Activated naive CD4-positive, alpha-beta T cell treated with anti-CD3 and anti-CD28 coated beads for 36 hours (primary cell): ENCODE measurements around the gene LGR4. TPM values are rescaled to one million over a fixed set of nuclear protein-coding genes. Genes with fewer than 3 reads are reported as not detected.
"Not testable (repeated sequence)": the region's sequence is repeated elsewhere in the genome, so short reads cannot be mapped to it uniquely, and the experiment has no call there.

Source experiments
- CTCF ChIA-PET: fragments of 350-600 bp; sonication (Branson Sonifier 250); formaldehyde crosslinking; loops from one replicate; lab custom pipeline; 2021; ENCODE audit warnings: antibody characterized with exemption; lab: Charles Lee
- DNase-seq: peaks from one replicate; pipeline ENCODE4 v3.0.0-alpha.2; 2020
- H3K27ac Mint-ChIP-seq: one replicate; pipeline ENCODE4 v1.8.0; 2021; ENCODE audit warnings: mild to moderate bottlenecking, mixed read lengths
- H3K27me3 Mint-ChIP-seq: one replicate; pipeline ENCODE4 v1.8.0; 2021; ENCODE audit warnings: low read depth, mixed read lengths
- H3K36me3 Mint-ChIP-seq: one replicate; pipeline ENCODE4 v1.8.0; 2021; ENCODE audit warnings: low read depth, mixed read lengths
- H3K4me1 Mint-ChIP-seq: one replicate; pipeline ENCODE4 v1.8.0; 2021; ENCODE audit warnings: low read depth, mixed read lengths
- H3K4me3 Mint-ChIP-seq: one replicate; pipeline ENCODE4 v1.8.0; 2021; ENCODE audit warnings: mild to moderate bottlenecking, moderate library complexity, mixed read lengths
- H3K9me3 Mint-ChIP-seq: one replicate; pipeline ENCODE4 v1.8.0; 2021; ENCODE audit warnings: mixed read lengths
- intact Hi-C: fragments of 100-400 bp; cut with micrococcal nuclease; formaldehyde crosslinking; loops from one replicate; pipeline ENCODE4 v1.15.1; 2023
- total RNA-seq, 2 experiments: library from RNA; stranded (reverse); gene quantifications; one replicate each; pipeline ENCODE4 v1.2.3, GENCODE V29; 2021

LGR4 gene
- total RNA-seq = under 1 TPM; 0.12 to 0.19 TPM

DNA sequence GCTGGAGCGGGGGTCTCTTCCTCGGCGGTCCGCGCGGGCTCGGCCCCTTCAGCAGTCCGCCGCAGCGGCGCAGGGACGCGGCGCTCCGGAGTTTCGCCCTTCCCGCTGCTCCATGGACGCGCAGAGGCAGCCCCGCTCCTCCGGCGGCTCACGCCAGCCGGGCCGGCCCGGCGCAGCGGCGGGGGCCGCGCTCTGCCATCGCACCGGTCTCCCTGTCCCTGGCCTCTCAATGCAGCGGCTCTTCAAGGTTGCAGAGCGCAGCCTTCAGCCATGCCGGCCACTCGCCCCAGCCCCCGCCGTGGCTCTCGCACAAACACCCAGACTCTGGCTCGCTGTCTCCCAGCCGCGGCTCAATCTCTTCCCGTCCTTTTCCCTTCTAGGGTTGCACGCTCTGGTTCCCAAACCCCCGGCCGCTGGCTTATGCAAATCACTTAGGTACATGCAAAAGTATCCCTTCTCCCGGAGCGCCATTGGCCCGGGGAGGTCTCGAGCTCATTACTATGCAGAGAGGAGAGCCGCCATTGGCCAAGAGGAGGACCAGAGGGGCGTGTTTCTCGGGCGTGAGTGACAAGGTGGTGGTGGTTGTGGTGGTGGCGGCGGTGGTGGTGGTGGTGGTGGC lies at the start of gene LGR4:
TSS of gene LGR4 (minus strand) at position 393 of the 619 bp plus-strand sequence. CDS start 488 bp downstream, outside the sequence.
- Mint-ChIP-seq H3K27me3 (peaks cover 7% of the 10 kb centered on the region), H3K4me1 (peaks cover 12% of the 10 kb centered on the region), H3K27ac (no peak within 1 kb of the TSS), H3K4me3 (peak within 1 kb of the TSS; percentile 93), H3K36me3 (no peaks in the 10 kb centered on the region), H3K9me3 (no peaks in the 10 kb centered on the region)
- CTCF ChIA-PET = interaction anchor here (2.0 kb wide), 1 partner anchor 13 kb away, joined by 6 read pairs; no protein-coding TSS in a partner anchor
- peak; percentile 77 for DNase-seq
- intact Hi-C loops = loop anchor here (1.0 to 5.0 kb wide), 5 partner anchors 34 to 290 kb away; partner anchors contain the start of genes CCDC34 and LIN7C

- DNase-seq = no peak
- H3K27ac Mint-ChIP-seq = no peak overlapping the region
- H3K36me3 Mint-ChIP-seq = peaks cover 2% of the 10 kb centered on the region
- intact Hi-C loops = no loop called here
- H3K4me1 Mint-ChIP-seq = no peaks in the 10 kb centered on the region
- peaks cover 7% of the 10 kb centered on the region for H3K27me3 Mint-ChIP-seq
- no peaks in the 10 kb centered on the region for H3K9me3 Mint-ChIP-seq
- H3K4me3 Mint-ChIP-seq = no peak overlapping the region
- CTCF ChIA-PET = interaction anchor here (0.7 kb wide), 1 partner anchor 24 kb away, joined by 9 read pairs; no protein-coding TSS in a partner anchor
Observed at GRCh38 chr11:27520226-27520625, 47.6 kb upstream of the LGR4 start.

DNA sequence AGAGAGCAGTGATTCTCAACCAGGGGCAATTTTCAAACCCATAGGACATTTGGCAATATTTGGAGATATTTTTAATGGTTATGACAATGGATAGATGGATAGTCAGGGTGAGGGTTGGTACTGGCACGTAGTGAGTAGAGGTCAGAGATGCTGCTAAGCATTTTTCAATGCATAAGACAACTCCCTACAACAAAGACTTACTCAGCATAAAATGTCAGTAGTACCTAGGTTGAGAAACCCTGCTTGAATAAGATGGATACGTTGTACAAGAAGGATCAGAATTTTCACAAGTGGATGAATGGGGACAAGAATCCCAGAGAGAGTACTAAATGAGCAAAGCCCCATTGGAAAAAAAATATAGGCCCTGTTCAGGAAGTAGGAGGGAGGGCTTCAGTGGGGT lies 45.9 kb upstream of the LGR4 start:
- no peak overlapping the region for H3K4me3 Mint-ChIP-seq
- intact Hi-C loops = no loop called here
- H3K27me3 Mint-ChIP-seq = peaks cover 7% of the 10 kb centered on the region
- CTCF ChIA-PET = no interaction called here
- DNase-seq = no peak
- no peaks in the 10 kb centered on the region for H3K9me3 Mint-ChIP-seq
- H3K4me1 Mint-ChIP-seq = no peaks in the 10 kb centered on the region
- peaks cover 2% of the 10 kb centered on the region for H3K36me3 Mint-ChIP-seq
- no peak overlapping the region for H3K27ac Mint-ChIP-seq

GRCh38 chr11:27517490-27517889 lies 44.9 kb upstream of the LGR4 start:
- H3K4me3 Mint-ChIP-seq, DNase-seq, H3K27me3 Mint-ChIP-seq, CTCF ChIA-PET, H3K27ac Mint-ChIP-seq, H3K9me3 Mint-ChIP-seq, H3K36me3 Mint-ChIP-seq, H3K4me1 Mint-ChIP-seq, intact Hi-C loops: not testable (repeated sequence)

DNA sequence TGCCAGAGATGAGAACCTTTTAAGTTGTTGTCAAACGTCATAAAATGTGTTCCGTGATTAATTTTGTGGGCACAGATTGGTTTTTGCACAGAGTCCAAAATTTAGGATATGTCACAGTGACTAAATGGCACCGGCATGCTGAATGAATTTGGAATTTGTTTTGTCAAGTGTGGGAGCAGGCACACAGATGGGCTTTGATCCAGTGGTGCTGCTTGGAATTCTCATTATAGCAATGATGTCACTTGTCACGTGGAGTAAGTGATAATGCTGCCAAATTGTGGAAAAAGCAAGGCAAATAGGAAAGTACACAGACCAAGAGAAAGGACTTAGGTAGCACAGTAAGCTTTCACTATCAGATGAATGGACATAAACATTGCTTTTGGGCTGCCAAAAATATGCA lies 42.0 kb upstream of the LGR4 start:
- DNase-seq = no peak
- Mint-ChIP-seq H3K4me1 (no peaks in the 10 kb centered on the region), H3K4me3 (no peak overlapping the region), H3K27ac (no peak overlapping the region), H3K9me3 (no peaks in the 10 kb centered on the region), H3K27me3 (peaks cover 7% of the 10 kb centered on the region), H3K36me3 (peaks cover 1% of the 10 kb centered on the region)
- CTCF ChIA-PET = no interaction called here
- intact Hi-C loops = no loop called here

DNA sequence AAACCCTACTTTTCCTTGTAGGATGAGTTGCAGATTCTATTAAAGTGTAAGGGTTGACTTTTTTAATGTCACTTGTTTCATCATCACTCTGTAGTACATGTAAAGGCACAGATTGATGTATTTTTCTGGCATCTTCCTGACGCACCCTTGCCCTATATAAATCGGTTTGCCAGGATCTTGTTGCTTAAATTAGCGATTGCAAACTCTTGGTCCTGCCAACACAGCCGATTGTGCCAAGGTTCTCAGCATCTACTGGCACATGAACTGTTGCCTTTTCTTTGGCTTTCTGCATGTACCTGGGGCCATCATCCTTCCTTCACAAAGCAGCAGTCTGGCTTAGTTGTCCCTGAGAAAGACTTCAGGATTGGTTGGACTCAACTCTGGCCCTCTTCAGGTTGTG lies 41.5 kb upstream of the LGR4 start:
- Mint-ChIP-seq H3K9me3 (no peaks in the 10 kb centered on the region), H3K27ac (no peak overlapping the region), H3K36me3 (peaks cover 1% of the 10 kb centered on the region), H3K4me1 (no peaks in the 10 kb centered on the region), H3K27me3 (peaks cover 7% of the 10 kb centered on the region), H3K4me3 (no peak overlapping the region)
- CTCF ChIA-PET = no interaction called here
- intact Hi-C loops = no loop called here
- no peak for DNase-seq

- H3K27me3 Mint-ChIP-seq = peaks cover 4% of the 10 kb centered on the region
- CTCF ChIA-PET = no interaction called here
- H3K36me3 Mint-ChIP-seq = peaks cover 3% of the 10 kb centered on the region
- no peak for DNase-seq
- H3K9me3 Mint-ChIP-seq = no peaks in the 10 kb centered on the region
- intact Hi-C loops = no loop called here
- no peak overlapping the region for H3K27ac Mint-ChIP-seq
- no peak overlapping the region for H3K4me3 Mint-ChIP-seq
- H3K4me1 Mint-ChIP-seq = peaks cover 4% of the 10 kb centered on the region
Observed at GRCh38 chr11:27513389-27513788, 40.8 kb upstream of the LGR4 start.

- CTCF ChIA-PET = no interaction called here
- H3K36me3 Mint-ChIP-seq = peaks cover 3% of the 10 kb centered on the region
- H3K9me3 Mint-ChIP-seq = no peaks in the 10 kb centered on the region
- H3K27ac Mint-ChIP-seq = no peak overlapping the region
- H3K4me1 Mint-ChIP-seq = peaks cover 13% of the 10 kb centered on the region
- no peak for DNase-seq
- H3K27me3 Mint-ChIP-seq = no peaks in the 10 kb centered on the region
- intact Hi-C loops = no loop called here
- H3K4me3 Mint-ChIP-seq = no peak overlapping the region
Observed at GRCh38 chr11:27512238-27512637, 39.6 kb upstream of the LGR4 start.

DNA sequence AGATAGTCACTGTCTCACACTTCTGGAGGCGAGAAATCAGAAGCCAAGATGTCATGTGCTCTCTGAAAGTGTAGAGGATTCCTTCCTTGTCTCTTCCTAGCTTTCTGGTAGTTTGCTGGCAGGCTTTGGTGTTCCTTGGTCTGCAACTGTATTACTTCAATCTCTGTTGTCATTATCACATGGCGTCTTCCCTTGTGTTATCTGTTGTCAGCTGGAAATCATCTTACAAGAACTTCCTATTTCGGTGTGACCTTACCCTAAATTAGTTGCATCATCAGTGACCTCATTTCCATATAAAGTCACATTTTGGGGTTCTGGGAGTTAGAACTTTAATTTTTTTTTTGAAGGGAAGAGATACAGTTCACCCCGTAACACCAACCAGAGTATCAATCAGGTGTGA lies 37.3 kb upstream of the LGR4 start:
- Mint-ChIP-seq H3K27ac (no peak overlapping the region), H3K9me3 (no peaks in the 10 kb centered on the region), H3K27me3 (no peaks in the 10 kb centered on the region), H3K4me3 (no peak overlapping the region), H3K4me1 (peaks cover 21% of the 10 kb centered on the region), H3K36me3 (peaks cover 3% of the 10 kb centered on the region)
- DNase-seq = no peak
- CTCF ChIA-PET = interaction anchor here (0.7 to 1.2 kb wide), 2 partner anchors 11 to 1071 kb away, joined by 3 to 7 read pairs; no protein-coding TSS in a partner anchor
- intact Hi-C loops = no loop called here

DNA sequence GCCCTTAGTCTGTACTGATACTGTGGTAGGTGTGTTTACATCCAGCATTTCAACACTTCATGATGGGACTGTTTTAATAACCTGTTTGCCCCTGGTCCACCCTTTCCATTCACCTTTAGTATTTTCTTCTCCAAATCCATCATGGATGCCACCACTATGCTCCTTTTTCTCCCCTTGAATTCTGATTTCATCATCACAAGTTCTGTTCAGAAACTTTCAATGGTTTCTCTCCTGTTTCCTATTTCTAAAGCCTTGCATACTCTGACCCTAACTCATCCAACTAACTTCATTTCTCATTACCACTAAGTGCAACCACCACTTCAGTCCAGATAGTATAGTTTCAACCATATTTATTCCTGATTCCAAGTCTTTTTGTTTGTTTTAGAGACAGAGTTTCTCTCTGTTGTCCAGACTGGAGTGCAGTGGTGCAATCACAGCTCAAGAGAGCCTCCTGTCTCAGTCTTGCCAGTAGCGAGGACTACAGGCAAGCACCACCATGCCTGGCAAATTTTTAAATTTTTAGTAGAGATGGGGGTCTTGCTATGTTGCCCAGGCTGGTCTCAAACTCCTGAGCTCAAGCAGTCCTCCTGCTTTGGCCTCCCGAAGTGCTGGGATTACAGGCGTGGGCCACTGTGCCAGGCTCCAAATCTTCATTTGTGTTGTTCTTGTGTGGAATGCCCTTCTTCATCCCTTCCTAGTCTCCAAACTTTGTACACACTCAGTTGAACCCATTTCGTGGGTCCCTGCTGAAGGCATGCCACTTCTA lies 35.1 kb upstream of the LGR4 start:
- no peak for DNase-seq
- Mint-ChIP-seq H3K9me3 (no peaks in the 10 kb centered on the region), H3K27ac (peak overlapping the region; percentile 95), H3K4me1 (peaks cover 36% of the 10 kb centered on the region), H3K4me3 (peak overlapping the region; percentile 96), H3K36me3 (peaks cover 4% of the 10 kb centered on the region), H3K27me3 (no peaks in the 10 kb centered on the region)
- CTCF ChIA-PET = no interaction called here
- intact Hi-C loops = no loop called here

DNA sequence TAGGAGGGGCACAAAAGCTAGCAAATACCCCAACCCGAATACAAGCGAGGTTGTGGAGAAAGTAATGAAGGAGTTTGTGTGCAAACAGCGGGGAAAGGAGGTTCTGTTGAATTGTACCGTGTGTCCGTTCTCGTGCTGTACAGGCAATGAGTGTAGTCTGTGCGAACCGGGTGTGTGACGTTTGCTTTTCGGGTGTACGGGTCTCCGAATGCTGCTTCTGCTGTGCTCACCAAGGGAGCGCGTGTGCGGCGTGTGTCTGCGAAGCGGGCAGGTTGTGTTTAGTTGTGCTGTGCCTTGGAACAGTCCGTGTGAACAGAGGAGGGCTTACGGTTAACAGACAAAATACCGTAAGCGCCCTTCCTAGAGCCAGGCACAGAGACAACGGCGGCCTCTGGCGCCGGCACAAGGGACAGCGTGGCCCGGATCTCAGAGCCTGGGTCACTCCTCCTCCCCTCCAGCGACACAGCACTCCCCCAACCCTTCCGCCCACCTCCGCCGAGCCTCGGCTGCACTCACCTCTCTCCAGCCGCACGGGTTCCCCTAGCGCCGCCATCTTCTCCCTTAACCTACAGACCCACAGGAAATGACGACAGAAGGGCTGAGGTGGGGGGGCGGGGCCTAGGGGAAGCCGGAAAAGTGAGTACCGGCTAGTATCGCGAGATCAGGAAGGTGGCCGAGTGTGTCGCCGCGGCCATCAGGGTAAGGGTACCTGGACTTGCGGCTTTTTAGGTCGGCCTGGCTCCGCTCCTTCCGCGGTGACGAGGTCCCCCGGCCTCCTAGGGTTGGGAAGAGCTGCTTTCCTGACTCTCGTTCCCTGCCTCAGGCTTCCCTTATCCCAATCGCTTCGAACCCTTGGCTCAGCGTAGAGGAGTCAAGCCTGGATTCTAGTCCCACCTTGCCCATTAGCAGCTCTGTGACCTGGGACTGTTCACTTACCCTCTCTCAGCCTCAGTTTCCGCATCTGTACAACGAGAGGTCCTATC lies 33.9 kb upstream of the LGR4 start, which contains the start of gene LIN7C:
TSS of gene LIN7C (minus strand) at position 570 of the 983 bp plus-strand sequence. CDS start at position 553, 17 bp downstream.
- Mint-ChIP-seq H3K36me3 (peaks cover 7% of the 10 kb centered on the region), H3K4me3 (peak within 1 kb of the TSS; percentile 96), H3K27ac (peak within 1 kb of the TSS; percentile 95), H3K9me3 (no peaks in the 10 kb centered on the region), H3K4me1 (peaks cover 46% of the 10 kb centered on the region), H3K27me3 (no peaks in the 10 kb centered on the region)
- CTCF ChIA-PET = no interaction called here
- intact Hi-C loops = loop anchor here (1.0 kb wide), 4 partner anchors 9 to 602 kb away; partner anchors contain the start of genes CCDC34, KIF18A, LGR4 and METTL15
- peak; percentile 98 for DNase-seq

DNA sequence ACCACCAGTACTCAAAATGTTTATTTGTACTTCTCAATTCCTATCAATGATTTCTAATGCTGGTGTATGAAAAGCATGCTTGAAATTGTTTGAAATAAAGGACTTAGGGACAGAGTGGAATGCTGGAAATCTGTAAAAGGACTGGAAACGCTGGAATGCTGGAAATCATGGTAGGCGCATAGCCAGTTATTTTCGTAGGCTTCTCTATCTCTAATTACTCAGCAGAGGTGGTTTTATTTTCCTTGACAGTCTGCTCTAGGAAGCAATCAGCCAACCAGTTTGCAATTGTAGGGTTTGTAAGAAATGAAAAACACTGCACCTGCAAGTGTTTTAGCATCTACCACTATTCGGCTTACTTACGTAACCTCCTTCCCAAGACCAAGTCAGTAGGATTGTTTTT lies 33.2 kb upstream of the LGR4 start:
- Mint-ChIP-seq H3K27ac (peak overlapping the region; percentile 95), H3K36me3 (peaks cover 8% of the 10 kb centered on the region), H3K9me3 (no peaks in the 10 kb centered on the region), H3K4me3 (peak overlapping the region; percentile 96), H3K27me3 (no peaks in the 10 kb centered on the region), H3K4me1 (peaks cover 47% of the 10 kb centered on the region)
- intact Hi-C loops = loop anchor here (1.0 kb wide), 4 partner anchors 8 to 603 kb away; partner anchors contain the start of genes CCDC34, KIF18A, LGR4 and METTL15
- no peak for DNase-seq
- CTCF ChIA-PET = no interaction called here
